HEK293T (cell line): ENCODE data around the gene MRPL27.

ENCODE experiments used
- CTCF ChIA-PET: fragments of 350-600 bp; formaldehyde crosslinking; extraction: SDS; loops from one replicate; lab custom pipeline; 2021; ENCODE audit warnings: antibody characterized with exemption, inconsistent platforms; lab: Yijun Ruan, JAX
- POLR2A ChIA-PET: fragments of 350-600 bp; formaldehyde crosslinking; extraction: SDS; loops from one replicate; lab custom pipeline; 2020; ENCODE audit warnings: antibody characterized with exemption, inconsistent platforms; lab: Yijun Ruan, JAX
- DNase-seq: peaks from one replicate; pipeline ENCODE4 v3.0.0; 2012; ENCODE audit warnings: mixed read lengths; ENCODE audit errors: extremely low spot score
- ARNT ChIP-seq: fragments of 450-650 bp; IDR thresholded peaks from 2 replicates; pipeline ENCODE4 v1.6.1; 2017; ENCODE audit warnings: mild to moderate bottlenecking
- CTBP1 ChIP-seq: fragments of 450-650 bp; IDR thresholded peaks from 2 replicates; pipeline ENCODE4 v1.6.1; 2016; ENCODE audit warnings: borderline replicate concordance
- ELF4 ChIP-seq: fragments of 450-650 bp; IDR thresholded peaks from 2 replicates; pipeline ENCODE4 v1.6.1; 2017; ENCODE audit warnings: antibody characterized with exemption
- FOXA1 ChIP-seq: fragments of 450-650 bp; IDR thresholded peaks from 2 replicates; pipeline ENCODE4 v1.6.1; 2016; ENCODE audit warnings: mild to moderate bottlenecking
- FOXK2 ChIP-seq: fragments of 450-650 bp; IDR thresholded peaks from 2 replicates; pipeline ENCODE4 v1.6.1; 2016; ENCODE audit warnings: mild to moderate bottlenecking
- FOXM1 ChIP-seq: fragments of 450-650 bp; IDR thresholded peaks from 2 replicates; pipeline ENCODE4 v1.6.1; 2017; ENCODE audit warnings: mild to moderate bottlenecking, borderline replicate concordance
- HDGF ChIP-seq: fragments of 450-650 bp; IDR thresholded peaks from 2 replicates; pipeline ENCODE4 v1.6.1; 2017; ENCODE audit warnings: antibody characterized with exemption, borderline replicate concordance
- L3MBTL2 ChIP-seq: fragments of 450-650 bp; conservative IDR thresholded peaks from 2 replicates; pipeline ENCODE4 v1.6.1; 2016; ENCODE audit warnings: mild to moderate bottlenecking
- LEF1 ChIP-seq: fragments of 450-650 bp; IDR thresholded peaks from 2 replicates; pipeline ENCODE4 v1.6.1; 2017; ENCODE audit warnings: mild to moderate bottlenecking, borderline replicate concordance
- NFRKB ChIP-seq: fragments of 450-650 bp; IDR thresholded peaks from 2 replicates; pipeline ENCODE4 v1.6.1; 2016; ENCODE audit warnings: mild to moderate bottlenecking, moderate library complexity
- PKNOX1 ChIP-seq: fragments of 450-650 bp; IDR thresholded peaks from 2 replicates; pipeline ENCODE4 v1.6.1; 2016
- SP1 ChIP-seq: fragments of 450-650 bp; IDR thresholded peaks from 2 replicates; pipeline ENCODE4 v1.6.1; 2017
- SUZ12 ChIP-seq: fragments of 450-650 bp; IDR thresholded peaks from 2 replicates; pipeline ENCODE4 v1.6.1; 2016; ENCODE audit warnings: mild to moderate bottlenecking
- TARDBP ChIP-seq: fragments of 450-650 bp; IDR thresholded peaks from 2 replicates; pipeline ENCODE4 v1.6.1; 2016
- ZNF384 ChIP-seq: fragments of 450-650 bp; IDR thresholded peaks from 2 replicates; pipeline ENCODE4 v1.6.1; 2016

MRPL27 gene

GRCh38 chr17:50325906-50326305 is 47.1 kb downstream of the MRPL27 start:
- TF ChIP-seq ARNT = no peak
- TF ChIP-seq NFRKB = no peak
- TF ChIP-seq SP1 = no peak
- TF ChIP-seq FOXA1 = no peak
- TF ChIP-seq PKNOX1 = no peak
- TF ChIP-seq FOXM1 = no peak
- no peak for TF ChIP-seq TARDBP
- TF ChIP-seq SUZ12 = no peak
- no peak for TF ChIP-seq FOXK2
- TF ChIP-seq LEF1 = no peak
- TF ChIP-seq CTBP1 = no peak
- TF ChIP-seq HDGF = no peak
- no peak for TF ChIP-seq L3MBTL2
- CTCF ChIA-PET = no interaction called here
- POLR2A ChIA-PET = no interaction called here
- DNase-seq = no peak

GRCh38 chr17:50323060-50323459 is 49.9 kb downstream of the MRPL27 start:
- TF ChIP-seq SP1 = no peak
- no peak for TF ChIP-seq ARNT
- TF ChIP-seq CTBP1 = no peak
- TF ChIP-seq NFRKB = no peak
- TF ChIP-seq ZNF384 = no peak
- TF ChIP-seq FOXK2 = no peak
- no peak for TF ChIP-seq PKNOX1
- POLR2A ChIA-PET = no interaction called here
- CTCF ChIA-PET = no interaction called here
- DNase-seq = no peak

GRCh38 chr17:50322271-50322670 is 50.7 kb downstream of the MRPL27 start:
- POLR2A ChIA-PET = no interaction called here
- no peak for DNase-seq
- no peak for TF ChIP-seq FOXM1
- TF ChIP-seq ZNF384 = 0 out of 2 replicates have a peak, but pooled peaks have one; percentile 20
- CTCF ChIA-PET = no interaction called here

GRCh38 chr17:50319306-50320004 is 53.5 kb downstream of the MRPL27 start:
- POLR2A ChIA-PET = no interaction called here
- TF ChIP-seq ZNF384 (no peak), ELF4 (no peak), L3MBTL2 (no peak), SUZ12 (no peak), FOXM1 (no peak), PKNOX1 (no peak), HDGF (no peak), SP1 (no peak), LEF1 (no peak), NFRKB (no peak), TARDBP (no peak)
- CTCF ChIA-PET = interaction anchor here (2.0 kb wide), 1 partner anchor 150 kb away, joined by 6 read pairs; no protein-coding TSS in a partner anchor
- no peak for DNase-seq

GRCh38 chr17:50318501-50319285 is 54.3 kb downstream of the MRPL27 start:
- ChIA-PET CTCF (interaction anchor here (2.0 kb wide), 1 partner anchor 149 kb away, joined by 6 read pairs; no protein-coding TSS in a partner anchor), POLR2A (no interaction called here)
- TF ChIP-seq TARDBP (no peak), PKNOX1 (peak; percentile 52; the same call in 1 of the 2 replicates)
- no peak for DNase-seq
